ENCODE data around the gene GALNT18.
A peak's percentile ranks its signal among the peaks of the same experiment; 100 is the strongest.

GALNT18 gene

GRCh38 chr11:11329062-11329806 is 292.6 kb downstream of the GALNT18 start:
- Histone ChIP-seq H3K4me3 (ENCODE audit: control insufficient read depth in 1 of 7, extremely low read depth in 1 of 7, insufficient read depth in 4 of 7, low read depth in 2 of 7, low read length in 6 of 7) (no peak overlapping the region), H3K36me3 (ENCODE audit: control insufficient read depth in 4 of 4, insufficient read depth in 4 of 4, low read length in 3 of 4) (no peaks in the 10 kb centered on the region), H3K27ac (ENCODE audit: insufficient read depth in 1 of 2, low read depth in 1 of 2, low read length in 2 of 2, poor library complexity in 1 of 2, severe bottlenecking in 2 of 2) (no peak overlapping the region), H3K27me3 (replicated peaks in 2 of 5; ENCODE audit: control insufficient read depth in 4 of 5, insufficient read depth in 5 of 5, low read length in 4 of 5) (no peaks in the 10 kb centered on the region), H3K9me3 (ENCODE audit: control extremely low read depth in 1 of 5, control insufficient read depth in 4 of 5, insufficient read depth in 2 of 5, low read depth in 1 of 5, low read length in 4 of 5) (no peaks in the 10 kb centered on the region), H3K4me1 (ENCODE audit: control extremely low read depth in 1 of 4, control insufficient read depth in 4 of 4, insufficient read depth in 4 of 4, low read length in 3 of 4) (no peaks in the 10 kb centered on the region)
- ChIA-PET CTCF (no interaction called here), POLR2A (no interaction called here)
- 90% methylated on average over 4 of the region's 4 CpGs for WGBS (ENCODE audit: insufficient coverage)
- DNase-seq = no peak

GRCh38 chr11:11324090-11324489 is 297.7 kb downstream of the GALNT18 start:
- no peak for DNase-seq
- H3K36me3 ChIP-seq (ENCODE audit: control insufficient read depth in 4 of 4, insufficient read depth in 4 of 4, low read length in 3 of 4) = no peaks in the 10 kb centered on the region
- no peak overlapping the region for H3K4me3 ChIP-seq (ENCODE audit: control insufficient read depth in 1 of 7, extremely low read depth in 1 of 7, insufficient read depth in 4 of 7, low read depth in 2 of 7, low read length in 6 of 7)
- peaks cover 0 to 2% (median 0%) of the 10 kb centered on the region in 4 experiments for H3K4me1 ChIP-seq (ENCODE audit: control extremely low read depth in 1 of 4, control insufficient read depth in 4 of 4, insufficient read depth in 4 of 4, low read length in 3 of 4)
- CTCF ChIA-PET = no interaction called here
- H3K27ac ChIP-seq (ENCODE audit: insufficient read depth in 1 of 2, low read depth in 1 of 2, low read length in 2 of 2, poor library complexity in 1 of 2, severe bottlenecking in 2 of 2) = no peak overlapping the region
- H3K9me3 ChIP-seq (ENCODE audit: control extremely low read depth in 1 of 5, control insufficient read depth in 4 of 5, insufficient read depth in 2 of 5, low read depth in 1 of 5, low read length in 4 of 5) = peaks cover 2 to 7% (median 4%) of the 10 kb centered on the region in 5 experiments
- POLR2A ChIA-PET = no interaction called here
- H3K27me3 ChIP-seq (replicated peaks in 2 of 5; ENCODE audit: control insufficient read depth in 4 of 5, insufficient read depth in 5 of 5, low read length in 4 of 5) = no peaks in the 10 kb centered on the region
- WGBS (ENCODE audit: insufficient coverage) = no CpG with 5 or more reads among the region's 1 CpG

- POLR2A ChIA-PET = no interaction called here
Measured at GRCh38 chr11:11322101-11322500, 299.7 kb downstream of the GALNT18 start.

GRCh38 chr11:11320825-11321224 is 301.0 kb downstream of the GALNT18 start:
- Histone ChIP-seq H3K36me3 (ENCODE audit: control insufficient read depth in 4 of 4, insufficient read depth in 4 of 4, low read length in 3 of 4) (no peaks in the 10 kb centered on the region), H3K4me3 (ENCODE audit: control insufficient read depth in 1 of 7, extremely low read depth in 1 of 7, insufficient read depth in 4 of 7, low read depth in 2 of 7, low read length in 6 of 7) (no peak overlapping the region), H3K27me3 (replicated peaks in 2 of 5; ENCODE audit: control insufficient read depth in 4 of 5, insufficient read depth in 5 of 5, low read length in 4 of 5) (no peaks in the 10 kb centered on the region), H3K4me1 (ENCODE audit: control extremely low read depth in 1 of 4, control insufficient read depth in 4 of 4, insufficient read depth in 4 of 4, low read length in 3 of 4) (peaks cover 0 to 13% (median under 1%) of the 10 kb centered on the region in 4 experiments), H3K9me3 (ENCODE audit: control extremely low read depth in 1 of 5, control insufficient read depth in 4 of 5, insufficient read depth in 2 of 5, low read depth in 1 of 5, low read length in 4 of 5) (peaks cover 2 to 7% (median 4%) of the 10 kb centered on the region in 5 experiments), H3K27ac (ENCODE audit: insufficient read depth in 1 of 2, low read depth in 1 of 2, low read length in 2 of 2, poor library complexity in 1 of 2, severe bottlenecking in 2 of 2) (no peak overlapping the region)
- POLR2A ChIA-PET = no interaction called here
- DNase-seq = no peak
- CTCF ChIA-PET = no interaction called here
- 100% methylated on average over 1 of the region's 2 CpGs for WGBS (ENCODE audit: insufficient coverage)

More at GRCh38 chr11:11322101-11322500, 299.7 kb downstream of the GALNT18 start:
- no peak for DNase-seq
- H3K9me3 ChIP-seq (ENCODE audit: control extremely low read depth in 1 of 5, control insufficient read depth in 4 of 5, insufficient read depth in 2 of 5, low read depth in 1 of 5, low read length in 4 of 5) = peaks cover 2 to 7% (median 4%) of the 10 kb centered on the region in 5 experiments
- H3K4me3 ChIP-seq (ENCODE audit: control insufficient read depth in 1 of 7, extremely low read depth in 1 of 7, insufficient read depth in 4 of 7, low read depth in 2 of 7, low read length in 6 of 7) = no peak overlapping the region
- H3K27ac ChIP-seq (ENCODE audit: insufficient read depth in 1 of 2, low read depth in 1 of 2, low read length in 2 of 2, poor library complexity in 1 of 2, severe bottlenecking in 2 of 2) = no peak overlapping the region
- H3K36me3 ChIP-seq (ENCODE audit: control insufficient read depth in 4 of 4, insufficient read depth in 4 of 4, low read length in 3 of 4) = no peaks in the 10 kb centered on the region
- CTCF ChIA-PET = no interaction called here
- H3K27me3 ChIP-seq (replicated peaks in 2 of 5; ENCODE audit: control insufficient read depth in 4 of 5, insufficient read depth in 5 of 5, low read length in 4 of 5) = no peaks in the 10 kb centered on the region
- H3K4me1 ChIP-seq (ENCODE audit: control extremely low read depth in 1 of 4, control insufficient read depth in 4 of 4, insufficient read depth in 4 of 4, low read length in 3 of 4) = peaks cover 0 to 10% (median under 1%) of the 10 kb centered on the region in 4 experiments

- DNase-seq = peak in 2 of 3 donors; percentile 25 to 30
- H3K27me3 ChIP-seq (replicated peaks in 2 of 5; ENCODE audit: control insufficient read depth in 4 of 5, insufficient read depth in 5 of 5, low read length in 4 of 5) = no peaks in the 10 kb centered on the region
- CTCF ChIA-PET = interaction anchor here (0.9 kb wide), 1 partner anchor 14 kb away, joined by 3 read pairs; no protein-coding TSS in a partner anchor
- H3K4me3 ChIP-seq (ENCODE audit: control insufficient read depth in 1 of 7, extremely low read depth in 1 of 7, insufficient read depth in 4 of 7, low read depth in 2 of 7, low read length in 6 of 7) = no peak overlapping the region
- peaks cover 2 to 7% (median 4%) of the 10 kb centered on the region in 5 experiments for H3K9me3 ChIP-seq (ENCODE audit: control extremely low read depth in 1 of 5, control insufficient read depth in 4 of 5, insufficient read depth in 2 of 5, low read depth in 1 of 5, low read length in 4 of 5)
- 28% methylated on average over 2 of the region's 4 CpGs for WGBS (ENCODE audit: insufficient coverage)
- peaks cover 0 to 15% (median under 1%) of the 10 kb centered on the region in 4 experiments for H3K4me1 ChIP-seq (ENCODE audit: control extremely low read depth in 1 of 4, control insufficient read depth in 4 of 4, insufficient read depth in 4 of 4, low read length in 3 of 4)
- POLR2A ChIA-PET = no interaction called here
- H3K36me3 ChIP-seq (ENCODE audit: control insufficient read depth in 4 of 4, insufficient read depth in 4 of 4, low read length in 3 of 4) = no peaks in the 10 kb centered on the region
- H3K27ac ChIP-seq (ENCODE audit: insufficient read depth in 1 of 2, low read depth in 1 of 2, low read length in 2 of 2, poor library complexity in 1 of 2, severe bottlenecking in 2 of 2) = no peak overlapping the region
Measured at GRCh38 chr11:11318961-11319360, 302.8 kb downstream of the GALNT18 start.

GRCh38 chr11:11318461-11318860 is 303.3 kb downstream of the GALNT18 start:
- Histone ChIP-seq H3K4me3 (ENCODE audit: control insufficient read depth in 1 of 7, extremely low read depth in 1 of 7, insufficient read depth in 4 of 7, low read depth in 2 of 7, low read length in 6 of 7) (no peak overlapping the region), H3K4me1 (ENCODE audit: control extremely low read depth in 1 of 4, control insufficient read depth in 4 of 4, insufficient read depth in 4 of 4, low read length in 3 of 4) (peaks cover 0 to 18% (median under 1%) of the 10 kb centered on the region in 4 experiments), H3K27ac (ENCODE audit: insufficient read depth in 1 of 2, low read depth in 1 of 2, low read length in 2 of 2, poor library complexity in 1 of 2, severe bottlenecking in 2 of 2) (no peak overlapping the region), H3K9me3 (ENCODE audit: control extremely low read depth in 1 of 5, control insufficient read depth in 4 of 5, insufficient read depth in 2 of 5, low read depth in 1 of 5, low read length in 4 of 5) (peaks cover 2 to 7% (median 4%) of the 10 kb centered on the region in 5 experiments), H3K36me3 (ENCODE audit: control insufficient read depth in 4 of 4, insufficient read depth in 4 of 4, low read length in 3 of 4) (no peaks in the 10 kb centered on the region), H3K27me3 (replicated peaks in 2 of 5; ENCODE audit: control insufficient read depth in 4 of 5, insufficient read depth in 5 of 5, low read length in 4 of 5) (no peaks in the 10 kb centered on the region)
- ChIA-PET CTCF (no interaction called here), POLR2A (no interaction called here)
- DNase-seq = no peak
- WGBS (ENCODE audit: insufficient coverage) = 100% methylated on average over 6 of the region's 7 CpGs

- CTCF ChIA-PET = interaction anchor here (0.8 kb wide), 1 partner anchor 10 kb away, joined by 3 read pairs; no protein-coding TSS in a partner anchor
- POLR2A ChIA-PET = no interaction called here
- Histone ChIP-seq H3K36me3 (ENCODE audit: control insufficient read depth in 4 of 4, insufficient read depth in 4 of 4, low read length in 3 of 4) (no peaks in the 10 kb centered on the region), H3K4me1 (ENCODE audit: control extremely low read depth in 1 of 4, control insufficient read depth in 4 of 4, insufficient read depth in 4 of 4, low read length in 3 of 4) (peaks cover 0 to 26% (median under 1%) of the 10 kb centered on the region in 4 experiments), H3K9me3 (ENCODE audit: control extremely low read depth in 1 of 5, control insufficient read depth in 4 of 5, insufficient read depth in 2 of 5, low read depth in 1 of 5, low read length in 4 of 5) (peaks cover 0 to 3% (median 0%) of the 10 kb centered on the region in 5 experiments), H3K4me3 (ENCODE audit: control insufficient read depth in 1 of 7, extremely low read depth in 1 of 7, insufficient read depth in 4 of 7, low read depth in 2 of 7, low read length in 6 of 7) (no peak overlapping the region), H3K27me3 (replicated peaks in 2 of 5; ENCODE audit: control insufficient read depth in 4 of 5, insufficient read depth in 5 of 5, low read length in 4 of 5) (no peaks in the 10 kb centered on the region), H3K27ac (ENCODE audit: insufficient read depth in 1 of 2, low read depth in 1 of 2, low read length in 2 of 2, poor library complexity in 1 of 2, severe bottlenecking in 2 of 2) (no peak overlapping the region)
- 83% methylated on average over 1 of the region's 3 CpGs for WGBS (ENCODE audit: insufficient coverage)
- no peak for DNase-seq
Measured at GRCh38 chr11:11316651-11317230, 305.1 kb downstream of the GALNT18 start.

All from common myeloid progenitor, CD34-positive (primary cell).